K562 (cell line): Measurements from ENCODE around the gene NINJ1. TPM values are rescaled to one million over a fixed set of nuclear protein-coding genes. Genes with fewer than 3 reads are reported as not detected.
A peak's percentile ranks its signal among the peaks of the same experiment; 100 is the strongest.

Experiments
- ATAC-seq: fragments of 200-7000 bp; cut with Tn5 transposase; 3 replicates; pipeline ENCODE4 v1.9.1; 2020; ENCODE audit warnings: moderate library complexity
- BruUV-seq: library from RNA; stranded (reverse); fragments of 400-500 nt; replicated peaks from 2 replicates; lab custom pipeline; 2021; lab: Mats Ljungman, UMichigan
- CTCF ChIA-PET: fragments of 300-600 bp; formaldehyde crosslinking; extraction: SDS; loops from one replicate; lab custom pipeline; 2021; ENCODE audit warnings: low intra/inter-chr PET ratio; lab: Yijun Ruan, JAX
- POLR2A ChIA-PET: fragments of 300-600, 350-650 bp; sonication (Branson Sonifier 250); formaldehyde crosslinking; extraction: SDS; loops from one replicate; lab custom pipeline; 2021; ENCODE audit warnings: antibody characterized with exemption, inconsistent platforms; lab: Yijun Ruan, JAX
- DNase-seq, 4 experiments: peaks; one replicate each; pipeline versions ENCODE4 v3.0.0 to v3.0.0-alpha.2; 2011 to 2018; ENCODE audit warnings: low spot score in 3 of 4, mixed read lengths in 3 of 4; ENCODE audit errors: extremely low read depth in 1 of 4
- FAIRE-seq: peaks from 2 replicates; lab custom pipeline; 2011; peaks lifted over from hg19 to GRCh38; lab: Jason Lieb, UNC
- H2AFZ ChIP-seq: 2 replicates; pipeline ENCODE4 v1.6.0; 2011; ENCODE audit warnings: low read depth, low read length, control low read depth, inconsistent platforms
- H3K27ac ChIP-seq: fragments of 200-600 bp; 3 replicates; pipeline ENCODE4 v1.8.0; 2011; ENCODE audit warnings: low read depth, mild to moderate bottlenecking, control low read depth, inconsistent platforms, low read length, moderate library complexity, mixed read lengths; ENCODE audit errors: extremely low read depth
- H3K27me3 ChIP-seq, 2 experiments: fragments of 300-600 bp in 1 of 2; 2 replicates in 1 of 2; 3 replicates in 1 of 2; pipeline versions ENCODE4 v1.6.0 to v1.8.0; 2011; ENCODE audit warnings: inconsistent platforms in 2 of 2, low read length in 2 of 2, mild to moderate bottlenecking in 1 of 2, mixed read lengths in 1 of 2, moderate library complexity in 1 of 2; ENCODE audit not compliant: control insufficient read depth in 2 of 2, insufficient read depth in 2 of 2
- H3K36me3 ChIP-seq: fragments of 300-600 bp; 3 replicates; pipeline ENCODE4 v1.8.0; 2011; ENCODE audit warnings: mild to moderate bottlenecking, low read length, inconsistent platforms; ENCODE audit not compliant: control insufficient read depth, insufficient read depth
- H3K4me1 ChIP-seq, 2 experiments: fragments of 200-600 bp in 1 of 2; replicated peaks in 1 of 2; 2 replicates in 1 of 2; 3 replicates in 1 of 2; pipeline versions ENCODE4 v1.5.1 to v1.8.0; 2011; ENCODE audit warnings: inconsistent platforms in 2 of 2, low read length in 2 of 2, mild to moderate bottlenecking in 1 of 2, mixed read lengths in 1 of 2, moderate library complexity in 1 of 2; ENCODE audit not compliant: control insufficient read depth in 2 of 2, insufficient read depth in 2 of 2
- H3K4me2 ChIP-seq: 2 replicates; pipeline ENCODE4 v1.6.1; 2011; ENCODE audit warnings: low read length, control low read depth, inconsistent platforms, mixed read lengths; ENCODE audit not compliant: insufficient read depth
- H3K4me3 ChIP-seq: fragments of 200-600 bp; sonication (generic), shearing (Covaris generic); 2 replicates; pipeline ENCODE4 v1.5.1; 2016; ENCODE audit warnings: control low read depth, inconsistent platforms
- H3K79me2 ChIP-seq: fragments of 200-600 bp; 3 replicates; pipeline ENCODE4 v1.8.0; 2011; ENCODE audit warnings: low read length, inconsistent platforms; ENCODE audit not compliant: control insufficient read depth, insufficient read depth
- H3K9ac ChIP-seq, 2 experiments: 2 replicates each; pipeline versions ENCODE4 v1.6.0 to v1.6.1; 2011; ENCODE audit warnings: low read depth in 2 of 2, low read length in 2 of 2, control low read depth in 1 of 2, inconsistent platforms in 1 of 2, mild to moderate bottlenecking in 1 of 2, mixed read lengths in 1 of 2; ENCODE audit not compliant: insufficient read depth in 1 of 2
- H3K9me1 ChIP-seq: one replicate; pipeline ENCODE4 v1.6.0; 2011; ENCODE audit warnings: inconsistent platforms, mild to moderate bottlenecking, low read length, moderate library complexity; ENCODE audit not compliant: control insufficient read depth, insufficient read depth
- H3K9me3 ChIP-seq: replicated peaks from 2 replicates; pipeline ENCODE4 v1.5.1; 2011; ENCODE audit warnings: low read depth, low read length, inconsistent platforms; ENCODE audit not compliant: control insufficient read depth, insufficient read depth
- H4K20me1 ChIP-seq: replicated peaks from 2 replicates; pipeline ENCODE4 v1.6.1; 2011; ENCODE audit warnings: low read length, inconsistent platforms, mixed read lengths; ENCODE audit not compliant: control insufficient read depth, insufficient read depth
- CREB3 ChIP-seq: fragments of 450-650 bp; conservative IDR thresholded peaks from 2 replicates; pipeline ENCODE4 v1.6.1; 2016; ENCODE audit warnings: missing genetic modification characterization, low read depth, mild to moderate bottlenecking, missing compliant biosample characterization, moderate library complexity
- HNRNPH1 ChIP-seq: fragments of 200-400 bp; formaldehyde crosslinking; optimal IDR thresholded peaks from 2 replicates; pipeline ENCODE3; 2017; ENCODE audit warnings: low read depth, mild to moderate bottlenecking, low read length, moderate library complexity
- MCM2 ChIP-seq: fragments of 450-650 bp; IDR thresholded peaks from 2 replicates; pipeline ENCODE4 v1.6.1; 2017; ENCODE audit warnings: low read depth, mild to moderate bottlenecking
- PBX2 ChIP-seq, 2 experiments: IDR thresholded peaks in 1 of 2; conservative IDR thresholded peaks in 1 of 2; 2 replicates each; pipeline ENCODE4 v1.6.1; 2016; ENCODE audit warnings: low read depth in 2 of 2, mild to moderate bottlenecking in 1 of 2, missing compliant biosample characterization in 1 of 2, missing genetic modification characterization in 1 of 2, moderate library complexity in 1 of 2
- POLR2A ChIP-seq: fragments of 450-650 bp; conservative IDR thresholded peaks from 2 replicates; pipeline ENCODE4 v1.6.1; 2016
- PRMT5 ChIP-seq: sonication (generic); formaldehyde crosslinking; IDR thresholded peaks from 2 replicates; pipeline ENCODE4 v1.5.0; 2020; ENCODE audit warnings: missing genetic modification reagents
- RFX7 ChIP-seq: fragments of 250-450 bp; sonication (Bioruptor Pico); IDR thresholded peaks from 2 replicates; pipeline ENCODE4 v1.5.1; 2021; ENCODE audit warnings: mild to moderate bottlenecking
- RNF2 ChIP-seq: sonication (generic); IDR thresholded peaks from 2 replicates; pipeline ENCODE4 v1.6.1; 2016
- SRSF9 ChIP-seq: fragments of 200-400 bp; formaldehyde crosslinking; IDR thresholded peaks from 2 replicates; pipeline ENCODE4 v1.6.1; 2017; ENCODE audit warnings: low read depth, low read length, borderline replicate concordance
- ZNF146 ChIP-seq: IDR thresholded peaks from one replicate; pipeline ENCODE4 v1.6.1; 2018; ENCODE audit warnings: missing compliant biosample characterization; ENCODE audit not compliant: unreplicated experiment
- ZNF263 ChIP-seq: sonication (generic); formaldehyde crosslinking; IDR thresholded peaks from 2 replicates; pipeline ENCODE4 v1.8.0; 2022; ENCODE audit warnings: mild to moderate bottlenecking, missing genetic modification reagents, borderline replicate concordance
- ZNF395 ChIP-seq: fragments of 200-800 bp; sonication (Bioruptor generic); IDR thresholded peaks from 2 replicates; pipeline ENCODE4 v1.6.1; 2017; ENCODE audit warnings: missing genetic modification characterization, missing compliant biosample characterization
- ZNF584 ChIP-seq: fragments of 200-800 bp; sonication (Bioruptor generic); IDR thresholded peaks from 2 replicates; pipeline ENCODE4 v1.6.1; 2016; ENCODE audit warnings: low read depth, mild to moderate bottlenecking, missing genetic modification characterization, missing compliant biosample characterization
- WGBS: fragments of 100-300 bp; shearing (Covaris generic); methylation state at CpG from one replicate; pipeline ENCODE4 v1.1.6; 2016; ENCODE audit warnings: low coverage, mixed read lengths; ENCODE audit not compliant: insufficient coverage; ENCODE audit errors: missing lambda C conversion rate; 5-methylcytosine and 5-hydroxymethylcytosine counted together
- in situ Hi-C: fragments of 300-500 bp; cut with MboI; formaldehyde crosslinking; loops from 4 replicates; pipeline ENCODE4 v1.15.0; 2018; ENCODE audit warnings: inconsistent platforms, mixed read lengths
- intact Hi-C: fragments of 100-400 bp; cut with micrococcal nuclease; formaldehyde crosslinking; loops from 2 replicates; pipeline ENCODE4 v1.14.2; 2022
- polyA plus RNA-seq, 8 experiments: library from polyadenylated mRNA; depleted of rRNA in 4 of 8; stranded (reverse) in 5 of 8; unstranded in 3 of 8; fragments of >200 nt; fragmentation: Nextera tagmentation in 2 of 8; fragmentation: Illumina TruSeq in 1 of 8; extraction: Ambion mirVana in 2 of 8; extraction: Trizol in 1 of 8; gene quantifications; 2 replicates each; pipeline versions ENCODE4 v1.2.1 to v1.2.3, GENCODE V29; 2011 to 2014; ENCODE audit warnings: inconsistent platforms in 1 of 8, missing spikeins in 1 of 8
- total RNA-seq, 7 experiments: library from RNA; depleted of rRNA in 6 of 7; stranded (reverse); fragments of >200 nt in 6 of 7; fragmentation: Illumina TruSeq in 2 of 7; extraction: Trizol in 2 of 7; gene quantifications; 2 replicates each; pipeline versions ENCODE4 v1.2.1 to v1.2.3, GENCODE V29; 2011 to 2021; ENCODE audit warnings: low replicate concordance in 1 of 7

Gene NINJ1
- total and polyA plus RNA-seq, 9 of the 15 experiments (the other 6 are each of a cell fraction or from before 2014, with no cell fraction given): 0.13 to 8.4 (median 4.9) TPM

- Histone ChIP-seq H3K9ac (peak overlapping the region in 1 of 2 experiments; percentile 46; a peak in 1 of 4 replicates), H3K4me1 (peaks cover 41 to 62% of the 10 kb centered on the region in 2 experiments), H3K36me3 (peaks cover 5% of the 10 kb centered on the region; the same call in 1 of the 3 replicates), H3K79me2 (no peaks in the 10 kb centered on the region), H3K4me2 (no peak overlapping the region), H3K27ac (no peak overlapping the region), H3K4me3 (no peak overlapping the region), H3K9me3 (no peaks in the 10 kb centered on the region), H3K27me3 (no peaks in the 10 kb centered on the region), H4K20me1 (no peaks in the 10 kb centered on the region), H2AFZ (no peak overlapping the region), H3K9me1 (peaks cover 3% of the 10 kb centered on the region)
- 90% methylated on average over 12 of the region's 14 CpGs for WGBS
- ChIA-PET CTCF (no interaction called here), POLR2A (interaction anchor here (1.0 kb wide), 1 partner anchor 15 kb away, joined by 5 read pairs; no protein-coding TSS in a partner anchor)
- no peak for FAIRE-seq
- TF ChIP-seq ZNF584 (no peak), PBX2 (CRISPR knock-in tag; IDR thresholded peaks at IDR 0.05; ENCODE audit: low read depth) (no peak), PBX2 (tag; conservative IDR thresholded peaks at IDR 0.05; ENCODE audit: low read depth) (no peak), POLR2A (no peak), RNF2 (no peak), HNRNPH1 (no peak), ZNF395 (no peak), ZNF146 (no peak), MCM2 (no peak), SRSF9 (no peak), RFX7 (CRISPR knock-in tag) (no peak), ZNF263 (no peak), PRMT5 (CRISPR knock-in tag) (no peak), CREB3 (tag) (no peak)
- in situ Hi-C loops (no loop called here), intact Hi-C loops (no loop called here)
- no peak for DNase-seq
- BruUV-seq: no TSS peak
- no peak for ATAC-seq
Measured at GRCh38 chr9:93110311-93110855, 23.7 kb downstream of the NINJ1 start.
